Neutrophil (primary cell): Measurements from ENCODE around the gene ENTREP1.

Source experiments
- H3K27ac ChIP-seq: fragments of 200-600 bp; sonication (generic); 2 replicates; pipeline ENCODE4 v1.5.1; 2016; ENCODE audit warnings: mild to moderate bottlenecking, moderate library complexity
- H3K27me3 ChIP-seq: fragments of 200-600 bp; sonication (generic); 2 replicates; pipeline ENCODE4 v1.6.0; 2016; ENCODE audit warnings: mild to moderate bottlenecking
- H3K36me3 ChIP-seq: fragments of 200-600 bp; sonication (generic); 2 replicates; pipeline ENCODE4 v1.5.1; 2017
- H3K4me1 ChIP-seq, 2 experiments: fragments of 200-600 bp in 1 of 2; sonication (generic) in 1 of 2; 1 replicate in 1 of 2; 2 replicates in 1 of 2; pipeline versions ENCODE4 v1.5.1 to v1.6.1; 2013 to 2016; ENCODE audit warnings: low read depth in 1 of 2, low read length in 1 of 2, mild to moderate bottlenecking in 1 of 2, moderate library complexity in 1 of 2; ENCODE audit not compliant: control insufficient read depth in 1 of 2, insufficient read depth in 1 of 2
- H3K4me3 ChIP-seq, 2 experiments: fragments of 200-600 bp in 1 of 2; sonication (generic) in 1 of 2; 1 replicate in 1 of 2; 2 replicates in 1 of 2; pipeline ENCODE4 v1.5.1; 2013 to 2016; ENCODE audit warnings: low read depth in 1 of 2, low read length in 1 of 2, mild to moderate bottlenecking in 1 of 2, moderate library complexity in 1 of 2
- H3K9me3 ChIP-seq: fragments of 200-600 bp; sonication (generic); 2 replicates; pipeline ENCODE4 v1.5.1; 2016
- TF ChIP-seq, protein P1 (sequence below): fragments of 200-600 bp; sonication (generic); IDR thresholded peaks from 2 replicates; pipeline ENCODE4 v1.5.1; 2016; ENCODE audit warnings: antibody characterized with exemption

The ENTREP1 gene

DNA sequence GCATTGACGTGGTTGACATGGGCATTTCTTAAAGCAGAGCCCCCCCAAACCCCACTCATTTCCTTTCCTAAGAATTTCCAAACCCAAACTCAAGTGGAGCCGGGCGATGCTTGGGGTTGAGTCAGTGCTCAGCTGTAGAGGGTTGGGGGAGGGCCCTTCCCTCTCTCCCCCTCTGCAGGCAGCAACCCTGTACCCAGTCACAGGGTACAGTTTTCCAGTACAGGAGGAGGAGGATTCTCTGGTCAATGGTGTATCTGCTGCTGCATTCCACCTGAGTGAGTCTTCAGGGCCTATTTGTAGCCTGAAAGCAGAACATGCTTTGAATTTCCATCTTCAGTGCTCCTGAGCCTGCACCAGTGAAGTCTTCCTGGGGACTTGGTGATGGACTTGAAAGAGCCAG lies 55.8 kb downstream of the ENTREP1 start:
- H3K36me3 ChIP-seq, result no peaks in the 10 kb centered on the region
- TF ChIP-seq, protein P1, sequence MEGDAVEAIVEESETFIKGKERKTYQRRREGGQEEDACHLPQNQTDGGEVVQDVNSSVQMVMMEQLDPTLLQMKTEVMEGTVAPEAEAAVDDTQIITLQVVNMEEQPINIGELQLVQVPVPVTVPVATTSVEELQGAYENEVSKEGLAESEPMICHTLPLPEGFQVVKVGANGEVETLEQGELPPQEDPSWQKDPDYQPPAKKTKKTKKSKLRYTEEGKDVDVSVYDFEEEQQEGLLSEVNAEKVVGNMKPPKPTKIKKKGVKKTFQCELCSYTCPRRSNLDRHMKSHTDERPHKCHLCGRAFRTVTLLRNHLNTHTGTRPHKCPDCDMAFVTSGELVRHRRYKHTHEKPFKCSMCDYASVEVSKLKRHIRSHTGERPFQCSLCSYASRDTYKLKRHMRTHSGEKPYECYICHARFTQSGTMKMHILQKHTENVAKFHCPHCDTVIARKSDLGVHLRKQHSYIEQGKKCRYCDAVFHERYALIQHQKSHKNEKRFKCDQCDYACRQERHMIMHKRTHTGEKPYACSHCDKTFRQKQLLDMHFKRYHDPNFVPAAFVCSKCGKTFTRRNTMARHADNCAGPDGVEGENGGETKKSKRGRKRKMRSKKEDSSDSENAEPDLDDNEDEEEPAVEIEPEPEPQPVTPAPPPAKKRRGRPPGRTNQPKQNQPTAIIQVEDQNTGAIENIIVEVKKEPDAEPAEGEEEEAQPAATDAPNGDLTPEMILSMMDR, result no peak
- no peaks in the 10 kb centered on the region for H3K9me3 ChIP-seq
- no peaks in the 10 kb centered on the region for H3K4me1 ChIP-seq
- H3K4me3 ChIP-seq, result no peak overlapping the region
- H3K27me3 ChIP-seq, result no peaks in the 10 kb centered on the region
- no peak overlapping the region for H3K27ac ChIP-seq

DNA sequence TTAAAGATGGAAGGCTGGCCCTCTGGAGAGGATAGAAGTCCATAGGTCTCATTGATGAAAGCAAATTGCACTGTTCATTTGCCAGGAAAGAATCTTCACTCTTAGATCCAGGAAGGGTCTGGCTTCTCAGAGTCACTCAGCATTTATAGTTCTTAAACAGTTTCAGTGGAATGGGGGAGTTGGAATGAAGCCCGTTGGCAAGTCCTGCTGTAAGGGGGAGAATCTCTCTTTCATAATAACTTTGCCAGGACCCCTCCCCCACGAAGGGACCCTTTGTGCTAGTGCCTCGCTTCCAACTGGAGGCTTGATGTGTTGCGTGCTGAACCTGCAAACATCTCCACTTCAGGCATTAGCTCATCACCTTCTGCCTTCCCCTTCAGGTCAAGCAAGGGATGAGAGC lies 57.1 kb downstream of the ENTREP1 start:
- TF ChIP-seq, protein P1, result no peak
- Histone ChIP-seq H3K9me3 (no peaks in the 10 kb centered on the region), H3K4me1 (no peaks in the 10 kb centered on the region)

DNA sequence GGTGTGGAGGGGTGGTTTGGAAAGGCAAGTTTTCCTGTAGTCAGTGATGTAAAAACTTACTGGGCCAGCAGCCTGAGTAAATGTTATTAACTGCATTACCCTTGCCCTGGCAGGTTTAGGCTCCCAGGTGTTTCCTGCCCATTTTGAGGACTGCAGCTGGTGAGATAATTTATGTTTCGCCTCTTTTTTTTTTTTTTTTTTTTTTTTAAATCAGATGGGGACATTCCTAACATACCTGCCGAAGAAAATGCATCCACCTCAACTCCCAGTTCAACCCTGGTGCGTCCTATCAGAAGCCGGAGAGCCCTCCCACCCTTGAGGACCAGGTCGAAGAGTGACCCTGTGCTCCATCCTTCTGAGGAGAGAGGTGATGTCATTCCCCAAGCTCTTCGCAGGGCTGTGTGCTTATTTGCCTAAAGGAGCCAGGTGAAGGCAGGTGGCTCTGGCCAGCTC lies 60.6 kb downstream of the ENTREP1 start:
- H3K4me3 ChIP-seq, result no peak overlapping the region
- no peaks in the 10 kb centered on the region for H3K4me1 ChIP-seq
- H3K36me3 ChIP-seq, result no peaks in the 10 kb centered on the region
- H3K27ac ChIP-seq, result no peak overlapping the region
- peaks cover 5% of the 10 kb centered on the region for H3K27me3 ChIP-seq
- TF ChIP-seq, protein P1, result no peak
- no peaks in the 10 kb centered on the region for H3K9me3 ChIP-seq

More for the DNA sequence above, 57.1 kb downstream of the ENTREP1 start:
- Histone ChIP-seq H3K4me3 (no peak overlapping the region), H3K36me3 (no peaks in the 10 kb centered on the region), H3K27me3 (peaks cover 5% of the 10 kb centered on the region), H3K27ac (no peak overlapping the region)

DNA sequence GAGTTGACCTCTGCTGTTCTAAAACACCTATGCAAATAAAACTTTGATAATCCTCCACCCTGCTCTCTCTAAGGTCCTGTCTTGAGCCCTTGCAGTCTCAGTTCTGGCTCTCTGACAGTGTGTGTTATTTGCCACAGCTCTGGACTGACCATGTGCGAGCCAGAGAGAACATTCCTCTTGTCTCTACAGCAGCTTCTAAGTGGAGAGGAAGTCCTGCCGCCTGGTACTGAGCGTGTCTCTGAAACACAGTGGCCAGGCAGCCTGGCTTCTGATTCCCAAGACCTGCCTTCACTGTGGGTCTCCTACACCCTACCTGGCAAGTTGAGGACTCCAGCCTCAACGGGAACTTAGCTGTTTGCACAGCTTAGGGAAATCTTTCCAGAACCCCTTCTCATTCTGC lies 61.6 kb downstream of the ENTREP1 start:
- Histone ChIP-seq H3K4me3 (no peak overlapping the region), H3K27me3 (peaks cover 5% of the 10 kb centered on the region), H3K4me1 (no peaks in the 10 kb centered on the region), H3K9me3 (no peaks in the 10 kb centered on the region), H3K36me3 (no peaks in the 10 kb centered on the region), H3K27ac (no peak overlapping the region)
- TF ChIP-seq, protein P1, result no peak

DNA sequence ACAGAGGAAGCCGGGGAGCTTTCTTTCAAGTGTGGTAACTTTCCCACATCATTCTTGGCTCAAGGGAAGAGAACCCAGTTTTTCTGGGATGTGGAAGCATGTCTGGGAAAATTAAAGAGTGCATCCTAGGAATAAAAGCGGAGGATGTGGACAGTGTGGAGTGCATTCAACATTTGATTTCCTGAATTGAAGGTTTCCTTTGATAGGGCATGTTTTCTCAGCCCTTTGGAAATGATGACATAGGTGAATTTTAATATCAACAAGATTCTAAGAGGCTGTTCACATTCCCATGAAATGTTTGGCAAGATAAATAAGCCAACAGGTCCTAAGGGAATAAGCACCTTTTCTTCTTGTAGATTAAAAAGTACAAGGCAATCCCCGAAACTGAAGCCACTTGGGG lies 63.6 kb downstream of the ENTREP1 start:
- no peaks in the 10 kb centered on the region for H3K9me3 ChIP-seq
- no peak overlapping the region for H3K27ac ChIP-seq

More for the DNA sequence above, 63.6 kb downstream of the ENTREP1 start:
- H3K4me1 ChIP-seq, result no peaks in the 10 kb centered on the region
- H3K27me3 ChIP-seq, result peaks cover 5% of the 10 kb centered on the region
- H3K36me3 ChIP-seq, result no peaks in the 10 kb centered on the region
- TF ChIP-seq, protein P1, result no peak
- no peak overlapping the region for H3K4me3 ChIP-seq
